ENCODE results near the gene ITPR1.

The ITPR1 gene

GRCh38 chr3:4763604-4764247 is 270.6 kb downstream of the ITPR1 start:
- no peak for DNase-seq

- no peak for DNase-seq
Measured at GRCh38 chr3:4765212-4765611, 272.1 kb downstream of the ITPR1 start.

GRCh38 chr3:4766263-4766662 is 273.1 kb downstream of the ITPR1 start:
- no peak for DNase-seq

GRCh38 chr3:4766716-4767499 is 273.8 kb downstream of the ITPR1 start:
- no peak for DNase-seq

- no peak for DNase-seq
Measured at GRCh38 chr3:4768021-4768420, 274.9 kb downstream of the ITPR1 start.

- DNase-seq: no peak
Measured at GRCh38 chr3:4768521-4768920, 275.4 kb downstream of the ITPR1 start.

- no peak for DNase-seq
Measured at GRCh38 chr3:4770561-4770960, 277.4 kb downstream of the ITPR1 start.

- DNase-seq: no peak
Measured at GRCh38 chr3:4771243-4771642, 278.1 kb downstream of the ITPR1 start.

GRCh38 chr3:4772171-4772804 is 279.1 kb downstream of the ITPR1 start:
- DNase-seq: no peak

GRCh38 chr3:4772858-4773257 is 279.7 kb downstream of the ITPR1 start:
- no peak for DNase-seq

GRCh38 chr3:4773583-4773982 is 280.4 kb downstream of the ITPR1 start:
- no peak for DNase-seq

GRCh38 chr3:4774531-4774930 is 281.4 kb downstream of the ITPR1 start:
- DNase-seq: no peak

GRCh38 chr3:4776399-4776979 is 283.3 kb downstream of the ITPR1 start:
- DNase-seq: no peak

GRCh38 chr3:4776980-4777581 is 283.9 kb downstream of the ITPR1 start:
- no peak for DNase-seq

GRCh38 chr3:4778119-4778518 is 285.0 kb downstream of the ITPR1 start:
- no peak for DNase-seq

- no peak for DNase-seq
Measured at GRCh38 chr3:4778740-4779139, 285.6 kb downstream of the ITPR1 start.

GRCh38 chr3:4780545-4780957 is 287.4 kb downstream of the ITPR1 start:
- no peak for DNase-seq

- DNase-seq: no peak
Measured at GRCh38 chr3:4782095-4782494, 288.9 kb downstream of the ITPR1 start.

GRCh38 chr3:4785551-4785950 is 292.4 kb downstream of the ITPR1 start:
- DNase-seq: no peak

GRCh38 chr3:4786431-4786830 is 293.3 kb downstream of the ITPR1 start:
- no peak for DNase-seq

- no peak for DNase-seq
Measured at GRCh38 chr3:4791358-4791757, 298.2 kb downstream of the ITPR1 start.

GRCh38 chr3:4793311-4793710 is 300.2 kb downstream of the ITPR1 start:
- DNase-seq: no peak

GRCh38 chr3:4794331-4794730 is 301.2 kb downstream of the ITPR1 start:
- no peak for DNase-seq

Data from effector CD8-positive, alpha-beta T cell (primary cell).